H9 (cell line): Measurements from ENCODE around the gene LGALS12. TPM values are rescaled to one million over a fixed set of nuclear protein-coding genes. Genes with fewer than 3 reads are reported as not detected.

Experiments used
- DNase-seq: peaks from one replicate; pipeline ENCODE4 v3.0.0-alpha.2; 2017
- H2AFZ ChIP-seq: one replicate; pipeline ENCODE4 v1.6.1; 2013; ENCODE audit warnings: mild to moderate bottlenecking, low read length, control low read depth, moderate library complexity
- H2AK5ac ChIP-seq: 2 replicates; pipeline ENCODE4 v1.6.1; 2013; ENCODE audit warnings: low read length, control low read depth, mixed read lengths; ENCODE audit not compliant: insufficient read length
- H2BK120ac ChIP-seq: one replicate; pipeline ENCODE4 v1.6.1; 2013; ENCODE audit warnings: low read depth, mild to moderate bottlenecking, low read length, control low read depth, inconsistent platforms; ENCODE audit not compliant: poor library complexity, severe bottlenecking
- H2BK12ac ChIP-seq: 2 replicates; pipeline ENCODE4 v1.6.1; 2013; ENCODE audit warnings: low read length, control low read depth, mixed read lengths, low read depth; ENCODE audit not compliant: insufficient read length
- H2BK15ac ChIP-seq: 2 replicates; pipeline ENCODE4 v1.6.1; 2013; ENCODE audit warnings: low read depth, low read length, control low read depth
- H2BK20ac ChIP-seq: one replicate; pipeline ENCODE4 v1.6.1; 2013; ENCODE audit warnings: low read depth, mild to moderate bottlenecking, low read length, control low read depth, inconsistent platforms; ENCODE audit not compliant: poor library complexity, severe bottlenecking
- H2BK5ac ChIP-seq: 2 replicates; pipeline ENCODE4 v1.6.1; 2013; ENCODE audit warnings: low read length, control low read depth, mixed read lengths; ENCODE audit not compliant: insufficient read length
- H3K14ac ChIP-seq: 2 replicates; pipeline ENCODE4 v1.6.1; 2013; ENCODE audit warnings: low read length, control low read depth; ENCODE audit not compliant: insufficient read depth
- H3K18ac ChIP-seq: 2 replicates; pipeline ENCODE4 v1.6.1; 2013; ENCODE audit warnings: low read depth, mild to moderate bottlenecking, mixed read lengths, low read length, control low read depth; ENCODE audit not compliant: insufficient read length
- H3K23ac ChIP-seq: 2 replicates; pipeline ENCODE4 v1.6.1; 2013; ENCODE audit warnings: low read length, control low read depth, mixed read lengths, low read depth; ENCODE audit not compliant: insufficient read length
- H3K23me2 ChIP-seq: 2 replicates; pipeline ENCODE4 v1.6.1; 2013; ENCODE audit warnings: low read depth, mild to moderate bottlenecking, mixed read lengths, low read length, control low read depth; ENCODE audit not compliant: insufficient read length, poor library complexity, severe bottlenecking
- H3K27ac ChIP-seq: 2 replicates; pipeline ENCODE4 v1.5.1; 2013; ENCODE audit warnings: low read length, control low read depth, mixed read lengths, low read depth; ENCODE audit not compliant: insufficient read length
- H3K27me3 ChIP-seq: 2 replicates; pipeline ENCODE4 v1.6.1; 2013; ENCODE audit warnings: low read length, control low read depth, inconsistent platforms; ENCODE audit not compliant: insufficient read depth
- H3K4ac ChIP-seq: 2 replicates; pipeline ENCODE4 v1.6.1; 2013; ENCODE audit warnings: low read depth, mild to moderate bottlenecking, control low read depth, inconsistent platforms, low read length, moderate library complexity
- H3K4me1 ChIP-seq: 2 replicates; pipeline ENCODE4 v1.6.1; 2013; ENCODE audit warnings: low read length, control low read depth, inconsistent platforms; ENCODE audit not compliant: insufficient read depth
- H3K4me2 ChIP-seq: 2 replicates; pipeline ENCODE4 v1.6.1; 2013; ENCODE audit warnings: low read length, control low read depth, mixed read lengths; ENCODE audit not compliant: insufficient read length, insufficient read depth
- H3K56ac ChIP-seq: 2 replicates; pipeline ENCODE4 v1.6.1; 2013; ENCODE audit warnings: low read depth, mild to moderate bottlenecking, mixed read lengths, low read length, control low read depth; ENCODE audit not compliant: insufficient read length
- H3K79me1 ChIP-seq: 2 replicates; pipeline ENCODE4 v1.6.1; 2013; ENCODE audit warnings: low read depth, mild to moderate bottlenecking, moderate library complexity, low read length, control low read depth, inconsistent platforms; ENCODE audit not compliant: insufficient read depth, poor library complexity, severe bottlenecking
- H3K79me2 ChIP-seq: 2 replicates; pipeline ENCODE4 v1.6.1; 2013; ENCODE audit warnings: low read length, control low read depth, inconsistent platforms; ENCODE audit not compliant: insufficient read depth
- H3K9ac ChIP-seq: 2 replicates; pipeline ENCODE4 v1.6.1; 2013; ENCODE audit warnings: low read length, control low read depth, mixed read lengths; ENCODE audit not compliant: insufficient read length; ENCODE audit errors: extremely low read depth
- H3K9me3 ChIP-seq: one replicate; pipeline ENCODE4 v1.6.1; 2013; ENCODE audit warnings: low read depth, low read length, inconsistent platforms; ENCODE audit not compliant: control insufficient read depth
- H3T11ph ChIP-seq: one replicate; pipeline ENCODE4 v1.6.1; 2013; ENCODE audit warnings: mild to moderate bottlenecking, low read length, control low read depth, inconsistent platforms
- H4K20me1 ChIP-seq: one replicate; pipeline ENCODE4 v1.6.1; 2013; ENCODE audit not compliant: control insufficient read depth, insufficient read length, insufficient read depth
- H4K5ac ChIP-seq: 2 replicates; pipeline ENCODE4 v1.6.1; 2013; ENCODE audit warnings: low read depth, mild to moderate bottlenecking, mixed read lengths, low read length, control low read depth; ENCODE audit not compliant: insufficient read length
- H4K8ac ChIP-seq: replicated peaks from 2 replicates; pipeline ENCODE4 v1.6.1; 2013; ENCODE audit warnings: low read length, control low read depth, mixed read lengths, low read depth; ENCODE audit not compliant: insufficient read length
- H4K91ac ChIP-seq: 2 replicates; pipeline ENCODE4 v1.6.1; 2013; ENCODE audit warnings: low read depth, mild to moderate bottlenecking, moderate library complexity, mixed read lengths, low read length, control low read depth; ENCODE audit not compliant: insufficient read length
- H3K27ac Mint-ChIP-seq, 3 experiments: 2 replicates in 2 of 3; 3 replicates in 1 of 3; pipeline ENCODE4 v1.8.0; 2020 to 2021; ENCODE audit warnings: mixed read lengths in 3 of 3, mild to moderate bottlenecking in 1 of 3, moderate library complexity in 1 of 3
- H3K27me3 Mint-ChIP-seq: 2 replicates; pipeline ENCODE4 v1.8.0; 2021; ENCODE audit warnings: low read depth, mild to moderate bottlenecking, moderate library complexity, mixed read lengths
- H3K36me3 Mint-ChIP-seq, 3 experiments: 2 replicates in 2 of 3; 3 replicates in 1 of 3; pipeline ENCODE4 v1.8.0; 2020 to 2021; ENCODE audit warnings: low read depth in 3 of 3, mixed read lengths in 3 of 3; ENCODE audit not compliant: insufficient read depth in 1 of 3
- H3K4me1 Mint-ChIP-seq, 2 experiments: 2 replicates each; pipeline ENCODE4 v1.8.0; 2020; ENCODE audit warnings: mixed read lengths in 2 of 2
- H3K4me3 Mint-ChIP-seq, 2 experiments: 2 replicates in 1 of 2; 3 replicates in 1 of 2; pipeline ENCODE4 v1.8.0; 2020 to 2021; ENCODE audit warnings: mild to moderate bottlenecking in 2 of 2, mixed read lengths in 2 of 2, moderate library complexity in 1 of 2
- H3K9me3 Mint-ChIP-seq, 2 experiments: 2 replicates in 1 of 2; 3 replicates in 1 of 2; pipeline ENCODE4 v1.8.0; 2020; ENCODE audit warnings: mild to moderate bottlenecking in 2 of 2, mixed read lengths in 2 of 2, moderate library complexity in 1 of 2
- WGBS: extraction: QIAGEN DNeasy Blood & Tissue Kit; methylation state at CpG from one replicate; pipeline ENCODE4 v1.1.7; 2013; ENCODE audit warnings: missing lambda C conversion rate, low lambda C conversion rate, mixed read lengths; ENCODE audit not compliant: insufficient read length; ENCODE audit errors: extremely low coverage; 5-methylcytosine and 5-hydroxymethylcytosine counted together
- total RNA-seq: library from RNA; stranded (reverse); gene quantifications from 2 replicates; pipeline ENCODE4 v1.2.1, GENCODE V29; 2021
- TF ChIP-seq, protein P1 (sequence below): fragments of 200-600 bp; sonication (generic); conservative IDR thresholded peaks from 3 replicates; pipeline ENCODE4 v1.8.0; 2021; ENCODE audit warnings: antibody characterized with exemption, mild to moderate bottlenecking

The LGALS12 gene
- total RNA-seq, 1 experiment from 2014 or later = 1.9 TPM

DNA sequence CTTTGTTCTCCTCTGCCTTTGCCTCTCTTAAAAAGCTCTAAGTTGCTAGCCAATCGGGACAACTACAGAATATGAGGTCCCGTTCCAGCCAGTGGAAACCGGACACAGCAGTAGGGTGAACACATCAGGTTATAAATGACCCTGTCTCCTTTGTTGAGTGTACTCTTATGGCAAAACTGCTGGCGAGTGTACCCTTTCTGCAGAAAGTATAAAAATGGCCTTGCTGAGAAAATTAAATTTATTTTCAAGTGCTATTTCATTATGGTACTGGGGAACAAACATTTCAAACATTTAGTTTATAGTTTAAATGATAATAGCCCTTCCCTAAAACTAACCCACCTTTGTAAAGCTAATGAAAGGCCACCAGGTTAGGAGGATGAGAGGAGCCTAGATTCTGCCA is 6.0 kb upstream of the LGALS12 start:
- Histone ChIP-seq H3K9ac (no peak overlapping the region), H3K4me1 (peaks cover 5% of the 10 kb centered on the region; the same call in 1 of the 2 replicates), H3K27ac (no peak overlapping the region), H4K5ac (no peak overlapping the region), H3K18ac (no peak overlapping the region), H3K56ac (no peak overlapping the region), H2BK12ac (no peak overlapping the region), H3K9me3 (no peaks in the 10 kb centered on the region), H3K79me2 (no peaks in the 10 kb centered on the region), H3K27me3 (no peaks in the 10 kb centered on the region), H3K79me1 (no peaks in the 10 kb centered on the region), H2BK5ac (no peak overlapping the region), H3K23me2 (no peaks in the 10 kb centered on the region), H2AK5ac (no peak overlapping the region), H4K8ac (no peak overlapping the region), H3K4me2 (no peak overlapping the region), H3T11ph (no peak overlapping the region), H3K14ac (no peak overlapping the region), H2BK20ac (no peak overlapping the region), H4K20me1 (no peaks in the 10 kb centered on the region), H4K91ac (no peak overlapping the region), H2BK15ac (no peak overlapping the region), H3K23ac (no peak overlapping the region), H2AFZ (no peak overlapping the region), H2BK120ac (no peak overlapping the region), H3K4ac (no peak overlapping the region)
- peaks cover 38 to 44% of the 10 kb centered on the region in 2 experiments for H3K4me1 Mint-ChIP-seq
- WGBS = no CpG with 5 or more reads among the region's 4 CpGs
- H3K4me3 Mint-ChIP-seq = no peak overlapping the region
- peaks cover 16 to 34% (median 25%) of the 10 kb centered on the region in 3 experiments for H3K36me3 Mint-ChIP-seq
- H3K9me3 Mint-ChIP-seq = peaks cover 25 to 34% of the 10 kb centered on the region in 2 experiments
- no peak for DNase-seq
- H3K27me3 Mint-ChIP-seq = peaks cover 4% of the 10 kb centered on the region
- peak overlapping the region in 1 of 3 experiments; percentile 27; a peak in 1 of 7 replicates for H3K27ac Mint-ChIP-seq
- TF ChIP-seq, protein P1, sequence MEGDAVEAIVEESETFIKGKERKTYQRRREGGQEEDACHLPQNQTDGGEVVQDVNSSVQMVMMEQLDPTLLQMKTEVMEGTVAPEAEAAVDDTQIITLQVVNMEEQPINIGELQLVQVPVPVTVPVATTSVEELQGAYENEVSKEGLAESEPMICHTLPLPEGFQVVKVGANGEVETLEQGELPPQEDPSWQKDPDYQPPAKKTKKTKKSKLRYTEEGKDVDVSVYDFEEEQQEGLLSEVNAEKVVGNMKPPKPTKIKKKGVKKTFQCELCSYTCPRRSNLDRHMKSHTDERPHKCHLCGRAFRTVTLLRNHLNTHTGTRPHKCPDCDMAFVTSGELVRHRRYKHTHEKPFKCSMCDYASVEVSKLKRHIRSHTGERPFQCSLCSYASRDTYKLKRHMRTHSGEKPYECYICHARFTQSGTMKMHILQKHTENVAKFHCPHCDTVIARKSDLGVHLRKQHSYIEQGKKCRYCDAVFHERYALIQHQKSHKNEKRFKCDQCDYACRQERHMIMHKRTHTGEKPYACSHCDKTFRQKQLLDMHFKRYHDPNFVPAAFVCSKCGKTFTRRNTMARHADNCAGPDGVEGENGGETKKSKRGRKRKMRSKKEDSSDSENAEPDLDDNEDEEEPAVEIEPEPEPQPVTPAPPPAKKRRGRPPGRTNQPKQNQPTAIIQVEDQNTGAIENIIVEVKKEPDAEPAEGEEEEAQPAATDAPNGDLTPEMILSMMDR = no peak
